H9 (cell line): ENCODE results near the gene OSBPL8. TPM values are rescaled to one million over a fixed set of nuclear protein-coding genes. Genes with fewer than 3 reads are reported as not detected.

ENCODE experiments used
- DNase-seq: peaks from one replicate; pipeline ENCODE4 v3.0.0-alpha.2; 2017
- H2AFZ ChIP-seq: one replicate; pipeline ENCODE4 v1.6.1; 2013; ENCODE audit warnings: mild to moderate bottlenecking, low read length, control low read depth, moderate library complexity
- H2AK5ac ChIP-seq: 2 replicates; pipeline ENCODE4 v1.6.1; 2013; ENCODE audit warnings: low read length, control low read depth, mixed read lengths; ENCODE audit not compliant: insufficient read length
- H2BK120ac ChIP-seq: one replicate; pipeline ENCODE4 v1.6.1; 2013; ENCODE audit warnings: low read depth, mild to moderate bottlenecking, low read length, control low read depth, inconsistent platforms; ENCODE audit not compliant: poor library complexity, severe bottlenecking
- H2BK12ac ChIP-seq: 2 replicates; pipeline ENCODE4 v1.6.1; 2013; ENCODE audit warnings: low read length, control low read depth, mixed read lengths, low read depth; ENCODE audit not compliant: insufficient read length
- H2BK15ac ChIP-seq: 2 replicates; pipeline ENCODE4 v1.6.1; 2013; ENCODE audit warnings: low read depth, low read length, control low read depth
- H2BK20ac ChIP-seq: one replicate; pipeline ENCODE4 v1.6.1; 2013; ENCODE audit warnings: low read depth, mild to moderate bottlenecking, low read length, control low read depth, inconsistent platforms; ENCODE audit not compliant: poor library complexity, severe bottlenecking
- H2BK5ac ChIP-seq: 2 replicates; pipeline ENCODE4 v1.6.1; 2013; ENCODE audit warnings: low read length, control low read depth, mixed read lengths; ENCODE audit not compliant: insufficient read length
- H3K14ac ChIP-seq: 2 replicates; pipeline ENCODE4 v1.6.1; 2013; ENCODE audit warnings: low read length, control low read depth; ENCODE audit not compliant: insufficient read depth
- H3K18ac ChIP-seq: 2 replicates; pipeline ENCODE4 v1.6.1; 2013; ENCODE audit warnings: low read depth, mild to moderate bottlenecking, mixed read lengths, low read length, control low read depth; ENCODE audit not compliant: insufficient read length
- H3K23ac ChIP-seq: 2 replicates; pipeline ENCODE4 v1.6.1; 2013; ENCODE audit warnings: low read length, control low read depth, mixed read lengths, low read depth; ENCODE audit not compliant: insufficient read length
- H3K23me2 ChIP-seq: 2 replicates; pipeline ENCODE4 v1.6.1; 2013; ENCODE audit warnings: low read depth, mild to moderate bottlenecking, mixed read lengths, low read length, control low read depth; ENCODE audit not compliant: insufficient read length, poor library complexity, severe bottlenecking
- H3K27ac ChIP-seq: 2 replicates; pipeline ENCODE4 v1.5.1; 2013; ENCODE audit warnings: low read length, control low read depth, mixed read lengths, low read depth; ENCODE audit not compliant: insufficient read length
- H3K27me3 ChIP-seq: 2 replicates; pipeline ENCODE4 v1.6.1; 2013; ENCODE audit warnings: low read length, control low read depth, inconsistent platforms; ENCODE audit not compliant: insufficient read depth
- H3K4ac ChIP-seq: 2 replicates; pipeline ENCODE4 v1.6.1; 2013; ENCODE audit warnings: low read depth, mild to moderate bottlenecking, control low read depth, inconsistent platforms, low read length, moderate library complexity
- H3K4me1 ChIP-seq: 2 replicates; pipeline ENCODE4 v1.6.1; 2013; ENCODE audit warnings: low read length, control low read depth, inconsistent platforms; ENCODE audit not compliant: insufficient read depth
- H3K4me2 ChIP-seq: 2 replicates; pipeline ENCODE4 v1.6.1; 2013; ENCODE audit warnings: low read length, control low read depth, mixed read lengths; ENCODE audit not compliant: insufficient read length, insufficient read depth
- H3K56ac ChIP-seq: 2 replicates; pipeline ENCODE4 v1.6.1; 2013; ENCODE audit warnings: low read depth, mild to moderate bottlenecking, mixed read lengths, low read length, control low read depth; ENCODE audit not compliant: insufficient read length
- H3K79me1 ChIP-seq: 2 replicates; pipeline ENCODE4 v1.6.1; 2013; ENCODE audit warnings: low read depth, mild to moderate bottlenecking, moderate library complexity, low read length, control low read depth, inconsistent platforms; ENCODE audit not compliant: insufficient read depth, poor library complexity, severe bottlenecking
- H3K79me2 ChIP-seq: 2 replicates; pipeline ENCODE4 v1.6.1; 2013; ENCODE audit warnings: low read length, control low read depth, inconsistent platforms; ENCODE audit not compliant: insufficient read depth
- H3K9ac ChIP-seq: 2 replicates; pipeline ENCODE4 v1.6.1; 2013; ENCODE audit warnings: low read length, control low read depth, mixed read lengths; ENCODE audit not compliant: insufficient read length; ENCODE audit errors: extremely low read depth
- H3K9me3 ChIP-seq: one replicate; pipeline ENCODE4 v1.6.1; 2013; ENCODE audit warnings: low read depth, low read length, inconsistent platforms; ENCODE audit not compliant: control insufficient read depth
- H3T11ph ChIP-seq: one replicate; pipeline ENCODE4 v1.6.1; 2013; ENCODE audit warnings: mild to moderate bottlenecking, low read length, control low read depth, inconsistent platforms
- H4K20me1 ChIP-seq: one replicate; pipeline ENCODE4 v1.6.1; 2013; ENCODE audit not compliant: control insufficient read depth, insufficient read length, insufficient read depth
- H4K5ac ChIP-seq: 2 replicates; pipeline ENCODE4 v1.6.1; 2013; ENCODE audit warnings: low read depth, mild to moderate bottlenecking, mixed read lengths, low read length, control low read depth; ENCODE audit not compliant: insufficient read length
- H4K8ac ChIP-seq: replicated peaks from 2 replicates; pipeline ENCODE4 v1.6.1; 2013; ENCODE audit warnings: low read length, control low read depth, mixed read lengths, low read depth; ENCODE audit not compliant: insufficient read length
- H4K91ac ChIP-seq: 2 replicates; pipeline ENCODE4 v1.6.1; 2013; ENCODE audit warnings: low read depth, mild to moderate bottlenecking, moderate library complexity, mixed read lengths, low read length, control low read depth; ENCODE audit not compliant: insufficient read length
- H3K27ac Mint-ChIP-seq, 3 experiments: 2 replicates in 2 of 3; 3 replicates in 1 of 3; pipeline ENCODE4 v1.8.0; 2020 to 2021; ENCODE audit warnings: mixed read lengths in 3 of 3, mild to moderate bottlenecking in 1 of 3, moderate library complexity in 1 of 3
- H3K27me3 Mint-ChIP-seq: 2 replicates; pipeline ENCODE4 v1.8.0; 2021; ENCODE audit warnings: low read depth, mild to moderate bottlenecking, moderate library complexity, mixed read lengths
- H3K36me3 Mint-ChIP-seq, 3 experiments: 2 replicates in 2 of 3; 3 replicates in 1 of 3; pipeline ENCODE4 v1.8.0; 2020 to 2021; ENCODE audit warnings: low read depth in 3 of 3, mixed read lengths in 3 of 3; ENCODE audit not compliant: insufficient read depth in 1 of 3
- H3K4me1 Mint-ChIP-seq, 2 experiments: 2 replicates each; pipeline ENCODE4 v1.8.0; 2020; ENCODE audit warnings: mixed read lengths in 2 of 2
- H3K4me3 Mint-ChIP-seq, 2 experiments: 2 replicates in 1 of 2; 3 replicates in 1 of 2; pipeline ENCODE4 v1.8.0; 2020 to 2021; ENCODE audit warnings: mild to moderate bottlenecking in 2 of 2, mixed read lengths in 2 of 2, moderate library complexity in 1 of 2
- H3K9me3 Mint-ChIP-seq, 2 experiments: 2 replicates in 1 of 2; 3 replicates in 1 of 2; pipeline ENCODE4 v1.8.0; 2020; ENCODE audit warnings: mild to moderate bottlenecking in 2 of 2, mixed read lengths in 2 of 2, moderate library complexity in 1 of 2
- CTCF ChIP-seq: fragments of 200-600 bp; sonication (generic); conservative IDR thresholded peaks from 3 replicates; pipeline ENCODE4 v1.8.0; 2021; ENCODE audit warnings: antibody characterized with exemption, mild to moderate bottlenecking
- whole genome bisulfite sequencing: extraction: QIAGEN DNeasy Blood & Tissue Kit; methylation state at CpG from one replicate; pipeline ENCODE4 v1.1.7; 2013; ENCODE audit warnings: missing lambda C conversion rate, low lambda C conversion rate, mixed read lengths; ENCODE audit not compliant: insufficient read length; ENCODE audit errors: extremely low coverage; 5-methylcytosine and 5-hydroxymethylcytosine counted together
- total RNA-seq: library from RNA; stranded (reverse); gene quantifications from 2 replicates; pipeline ENCODE4 v1.2.1, GENCODE V29; 2021

The OSBPL8 gene
- total RNA-seq, 1 experiment from 2014 or later = 61.2 TPM

- no peak overlapping the region for H4K8ac ChIP-seq
- no peak overlapping the region for H3T11ph ChIP-seq
- H3K4ac ChIP-seq = no peak overlapping the region
- H3K14ac ChIP-seq = no peak overlapping the region
- no peak overlapping the region for H4K5ac ChIP-seq
- no peaks in the 10 kb centered on the region for H3K4me1 ChIP-seq
- no CpG with 5 or more reads among the region's 1 CpG for WGBS
- H2BK120ac ChIP-seq = no peak overlapping the region
- H4K20me1 ChIP-seq = no peaks in the 10 kb centered on the region
- Mint-ChIP-seq H3K36me3 (peaks cover 4 to 18% (median 8%) of the 10 kb centered on the region in 3 experiments; a peak in 6 of 7 replicates), H3K9me3 (peaks cover 0 to 2% of the 10 kb centered on the region in 2 experiments; a peak in 2 of 5 replicates), H3K4me1 (peaks cover 8 to 27% of the 10 kb centered on the region in 2 experiments), H3K27me3 (no peaks in the 10 kb centered on the region), H3K27ac (peak overlapping the region in 1 of 3 experiments; percentile 1; a peak in 1 of 7 replicates), H3K4me3 (no peak overlapping the region)
- H3K9ac ChIP-seq = no peak overlapping the region
- H3K4me2 ChIP-seq = no peak overlapping the region
- no peaks in the 10 kb centered on the region for H3K27me3 ChIP-seq
- H2AFZ ChIP-seq = no peak overlapping the region
- H3K27ac ChIP-seq = no peak overlapping the region
- no peaks in the 10 kb centered on the region for H3K23me2 ChIP-seq
- no peak overlapping the region for H2BK20ac ChIP-seq
- no peak overlapping the region for H4K91ac ChIP-seq
- no peak overlapping the region for H3K56ac ChIP-seq
- no peaks in the 10 kb centered on the region for H3K79me1 ChIP-seq
- no peak for TF ChIP-seq CTCF
- no peaks in the 10 kb centered on the region for H3K9me3 ChIP-seq
- H2AK5ac ChIP-seq = no peak overlapping the region
- no peak overlapping the region for H2BK15ac ChIP-seq
- no peak overlapping the region for H3K23ac ChIP-seq
- DNase-seq = no peak
- H3K79me2 ChIP-seq = peaks cover 2% of the 10 kb centered on the region; the same call in 1 of the 2 replicates
- H2BK12ac ChIP-seq = no peak overlapping the region
- no peak overlapping the region for H2BK5ac ChIP-seq
- H3K18ac ChIP-seq = no peak overlapping the region
Measured at GRCh38 chr12:76530516-76530915, 29.1 kb downstream of the OSBPL8 start.
